Neural progenitor cell (in vitro differentiated cells): ENCODE results near the gene PCDH1. TPM values are rescaled to one million over a fixed set of nuclear protein-coding genes. Genes with fewer than 3 reads are reported as not detected.

ENCODE experiments used
- DNase-seq: peaks from one replicate; pipeline ENCODE4 v3.0.0-alpha.2; 2016; ENCODE audit warnings: low spot score
- H2AFZ ChIP-seq: fragments of 200-600 bp; sonication (generic); replicated peaks from 2 replicates; pipeline ENCODE4 v1.6.1; 2016; ENCODE audit warnings: antibody characterized with exemption
- H3F3A ChIP-seq: fragments of 200-600 bp; sonication (generic); 2 replicates; pipeline ENCODE4 v1.6.1; 2016; ENCODE audit warnings: antibody characterized with exemption, low read depth
- H3K27ac ChIP-seq: fragments of 200-600 bp; sonication (generic); 2 replicates; pipeline ENCODE4 v1.5.1; 2016; ENCODE audit warnings: mild to moderate bottlenecking
- H3K27me3 ChIP-seq: fragments of 200-600 bp; sonication (generic); 2 replicates; pipeline ENCODE4 v1.6.1; 2016; ENCODE audit warnings: mild to moderate bottlenecking, moderate library complexity
- H3K36me3 ChIP-seq: fragments of 200-600 bp; sonication (generic); 2 replicates; pipeline ENCODE4 v1.5.1; 2016
- H3K4me1 ChIP-seq: fragments of 200-600 bp; sonication (generic); 2 replicates; pipeline ENCODE4 v1.6.1; 2016; ENCODE audit warnings: mixed run types
- H3K4me2 ChIP-seq: fragments of 200-600 bp; sonication (generic); 2 replicates; pipeline ENCODE4 v1.6.1; 2016
- H3K4me3 ChIP-seq: fragments of 200-600 bp; sonication (generic); 2 replicates; pipeline ENCODE4 v1.5.1; 2016
- H3K79me2 ChIP-seq: fragments of 200-600 bp; sonication (generic); 2 replicates; pipeline ENCODE4 v1.6.1; 2016; ENCODE audit warnings: low read depth
- H3K9ac ChIP-seq: fragments of 200-600 bp; sonication (generic); 2 replicates; pipeline ENCODE4 v1.6.1; 2016
- H3K9me3 ChIP-seq: fragments of 200-600 bp; sonication (generic); 2 replicates; pipeline ENCODE4 v1.5.1; 2016; ENCODE audit warnings: low read depth
- H4K20me1 ChIP-seq: fragments of 200-600 bp; sonication (generic); 2 replicates; pipeline ENCODE4 v1.6.1; 2016; ENCODE audit warnings: low read depth
- H3K27ac Mint-ChIP-seq: 3 replicates; pipeline ENCODE4 v1.8.0; 2021; ENCODE audit warnings: mixed read lengths
- H3K27me3 Mint-ChIP-seq: 2 replicates; pipeline ENCODE4 v1.8.0; 2022; ENCODE audit warnings: low read depth, mild to moderate bottlenecking, inconsistent platforms, moderate library complexity, mixed read lengths; ENCODE audit not compliant: insufficient read depth
- H3K36me3 Mint-ChIP-seq: 3 replicates; pipeline ENCODE4 v1.8.0; 2021; ENCODE audit warnings: mixed read lengths
- H3K4me1 Mint-ChIP-seq: 3 replicates; pipeline ENCODE4 v1.8.0; 2021; ENCODE audit warnings: mixed read lengths
- H3K4me3 Mint-ChIP-seq: 3 replicates; pipeline ENCODE4 v1.8.0; 2021; ENCODE audit warnings: mild to moderate bottlenecking, moderate library complexity, mixed read lengths
- H3K9me3 Mint-ChIP-seq: 3 replicates; pipeline ENCODE4 v1.8.0; 2020; ENCODE audit warnings: mixed read lengths
- EZH2 ChIP-seq: fragments of 200-600 bp; sonication (generic); IDR thresholded peaks from 2 replicates; pipeline ENCODE4 v1.6.1; 2017; ENCODE audit warnings: antibody characterized with exemption, mild to moderate bottlenecking, moderate library complexity
- EZH2phosphoT487 ChIP-seq: fragments of 200-600 bp; sonication (generic); IDR thresholded peaks from 2 replicates; pipeline ENCODE4 v1.6.1; 2017; ENCODE audit warnings: antibody characterized with exemption
- total RNA-seq: library from RNA; depleted of rRNA; stranded (reverse); fragments of >200 nt; gene quantifications from 2 replicates; pipeline ENCODE4 v1.2.3, GENCODE V29; 2015; ENCODE audit warnings: low replicate concordance
- TF ChIP-seq, protein P1 (sequence below): fragments of 200-600 bp; sonication (generic); IDR thresholded peaks from 2 replicates; pipeline ENCODE4 v1.5.1; 2017; ENCODE audit warnings: antibody characterized with exemption, mild to moderate bottlenecking

Gene PCDH1
- total RNA-seq, 1 donor from 2014 or later = 24.8 TPM

DNA sequence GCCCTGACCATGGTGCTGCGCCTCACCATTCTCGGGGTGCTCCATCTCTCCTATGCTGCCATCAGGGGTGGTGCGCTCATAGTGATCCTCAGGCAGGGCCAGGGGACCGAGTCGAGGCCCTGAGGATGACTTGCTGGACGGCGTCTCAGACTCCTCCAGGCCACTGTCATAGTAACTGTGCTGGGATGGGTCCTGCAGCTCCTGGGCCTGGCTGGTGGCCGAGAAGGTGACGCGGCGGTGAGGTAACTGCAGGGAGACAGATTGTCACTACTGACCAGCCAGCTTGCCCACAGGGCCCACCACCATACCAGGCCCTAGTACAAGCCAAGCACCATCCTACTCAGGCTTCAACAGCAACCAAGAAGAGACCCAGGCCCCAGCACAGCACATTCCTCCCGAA, 21.0 kb downstream of the PCDH1 start:
- Histone ChIP-seq H3F3A (peaks cover 26% of the 10 kb centered on the region), H4K20me1 (no peaks in the 10 kb centered on the region), H3K36me3 (no peaks in the 10 kb centered on the region), H3K27me3 (no peaks in the 10 kb centered on the region), H3K9me3 (no peaks in the 10 kb centered on the region), H3K4me1 (peaks cover 23% of the 10 kb centered on the region), H3K9ac (no peak overlapping the region), H3K79me2 (no peaks in the 10 kb centered on the region), H3K4me3 (no peak overlapping the region), H2AFZ (no peak overlapping the region), H3K4me2 (no peak overlapping the region), H3K27ac (peak overlapping the region; percentile 74)
- TF ChIP-seq EZH2phosphoT487 = no peak
- no peak overlapping the region for H3K4me3 Mint-ChIP-seq
- H3K9me3 Mint-ChIP-seq = no peaks in the 10 kb centered on the region
- H3K4me1 Mint-ChIP-seq = peaks cover 28% of the 10 kb centered on the region
- peak overlapping the region; percentile 2 for H3K27ac Mint-ChIP-seq
- no peak for DNase-seq
- peaks cover 8% of the 10 kb centered on the region for H3K36me3 Mint-ChIP-seq
- peaks cover 3% of the 10 kb centered on the region for H3K27me3 Mint-ChIP-seq

DNA sequence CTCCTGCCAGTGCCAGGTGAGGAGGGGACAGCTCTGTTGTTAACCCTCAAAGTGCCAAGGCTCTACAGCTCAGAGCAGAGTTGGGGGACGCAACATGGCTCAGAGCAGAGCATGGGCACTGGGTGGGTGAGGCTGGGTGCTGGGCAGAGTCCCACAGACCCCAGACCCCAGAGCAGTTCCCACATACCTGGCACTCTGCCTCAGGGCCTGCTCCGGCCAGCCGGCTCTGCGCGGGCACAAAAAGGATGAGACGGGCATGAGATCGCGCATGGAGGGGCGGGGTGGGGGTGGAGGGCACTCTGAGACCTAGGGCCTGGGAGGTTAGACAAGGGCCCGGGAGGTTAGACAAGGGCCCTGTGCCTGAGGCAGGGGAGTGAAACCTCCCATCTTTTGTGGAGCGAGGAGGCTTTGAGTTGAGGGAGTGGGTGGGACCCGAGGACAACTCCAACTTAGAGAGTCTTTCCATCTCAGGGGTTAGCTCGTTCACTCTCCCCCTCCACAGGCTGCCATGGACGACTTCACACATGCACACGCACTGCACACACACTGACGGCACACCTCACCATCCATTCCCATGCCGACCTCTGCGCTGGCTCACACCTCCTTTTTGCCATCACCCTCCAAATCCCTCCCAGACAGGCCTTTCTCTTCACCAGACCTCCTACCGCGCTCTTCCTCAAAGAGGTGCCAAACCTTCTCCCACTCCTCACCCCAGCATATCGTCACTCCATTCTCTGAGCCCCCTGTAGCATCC, 22.0 kb downstream of the PCDH1 start:
- Histone ChIP-seq H2AFZ (no peak overlapping the region), H3K4me3 (no peak overlapping the region), H3K27ac (no peak overlapping the region), H3K79me2 (no peaks in the 10 kb centered on the region), H3K36me3 (no peaks in the 10 kb centered on the region), H3K27me3 (no peaks in the 10 kb centered on the region), H3K9ac (no peak overlapping the region), H3K4me2 (no peak overlapping the region), H4K20me1 (no peaks in the 10 kb centered on the region), H3K4me1 (peaks cover 23% of the 10 kb centered on the region), H3K9me3 (no peaks in the 10 kb centered on the region), H3F3A (peaks cover 26% of the 10 kb centered on the region)
- no peak for TF ChIP-seq EZH2
- TF ChIP-seq, protein P1, sequence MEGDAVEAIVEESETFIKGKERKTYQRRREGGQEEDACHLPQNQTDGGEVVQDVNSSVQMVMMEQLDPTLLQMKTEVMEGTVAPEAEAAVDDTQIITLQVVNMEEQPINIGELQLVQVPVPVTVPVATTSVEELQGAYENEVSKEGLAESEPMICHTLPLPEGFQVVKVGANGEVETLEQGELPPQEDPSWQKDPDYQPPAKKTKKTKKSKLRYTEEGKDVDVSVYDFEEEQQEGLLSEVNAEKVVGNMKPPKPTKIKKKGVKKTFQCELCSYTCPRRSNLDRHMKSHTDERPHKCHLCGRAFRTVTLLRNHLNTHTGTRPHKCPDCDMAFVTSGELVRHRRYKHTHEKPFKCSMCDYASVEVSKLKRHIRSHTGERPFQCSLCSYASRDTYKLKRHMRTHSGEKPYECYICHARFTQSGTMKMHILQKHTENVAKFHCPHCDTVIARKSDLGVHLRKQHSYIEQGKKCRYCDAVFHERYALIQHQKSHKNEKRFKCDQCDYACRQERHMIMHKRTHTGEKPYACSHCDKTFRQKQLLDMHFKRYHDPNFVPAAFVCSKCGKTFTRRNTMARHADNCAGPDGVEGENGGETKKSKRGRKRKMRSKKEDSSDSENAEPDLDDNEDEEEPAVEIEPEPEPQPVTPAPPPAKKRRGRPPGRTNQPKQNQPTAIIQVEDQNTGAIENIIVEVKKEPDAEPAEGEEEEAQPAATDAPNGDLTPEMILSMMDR = no peak
- TF ChIP-seq EZH2phosphoT487 = no peak
- peak overlapping the region; percentile 52 for H3K4me3 Mint-ChIP-seq
- H3K9me3 Mint-ChIP-seq = no peaks in the 10 kb centered on the region
- peaks cover 28% of the 10 kb centered on the region for H3K4me1 Mint-ChIP-seq
- H3K27me3 Mint-ChIP-seq = peaks cover 3% of the 10 kb centered on the region
- DNase-seq = no peak
- peaks cover 8% of the 10 kb centered on the region for H3K36me3 Mint-ChIP-seq
- peak overlapping the region; percentile 2 for H3K27ac Mint-ChIP-seq

DNA sequence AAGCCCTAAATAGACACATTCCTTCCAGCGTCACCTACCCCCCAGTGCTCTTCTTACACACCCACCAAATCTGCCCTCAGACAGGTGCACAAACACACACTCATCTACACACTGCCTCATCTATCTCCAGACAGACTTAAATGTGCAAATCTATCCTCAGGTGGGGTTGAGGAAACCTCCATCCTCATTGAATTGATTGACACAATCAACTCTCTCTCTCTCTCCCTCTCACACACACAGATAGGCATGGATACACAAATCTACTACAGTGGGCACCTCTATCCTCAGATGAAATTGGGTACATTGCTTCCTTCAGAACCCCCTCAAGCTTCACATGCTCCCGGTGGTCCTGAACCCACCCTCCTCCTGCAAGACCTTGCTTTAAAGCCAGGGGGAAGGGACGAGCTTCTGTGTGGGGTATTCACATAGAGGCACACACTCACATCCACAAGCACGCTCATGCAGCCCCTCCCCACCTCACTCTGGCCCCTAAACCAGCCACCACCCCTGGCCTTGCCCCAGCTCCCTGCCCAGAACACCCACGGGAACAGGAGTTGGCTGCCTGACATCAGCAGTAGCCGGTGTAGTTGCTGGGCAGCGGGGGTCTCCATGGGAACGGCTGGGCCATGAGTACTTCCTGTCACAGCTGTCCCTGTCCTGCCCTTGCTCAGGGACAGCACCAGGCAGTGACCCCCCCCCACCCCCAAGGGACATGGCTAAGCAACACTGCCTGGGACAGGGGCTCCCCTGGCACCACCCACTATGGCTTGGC, 22.8 kb downstream of the PCDH1 start:
- Histone ChIP-seq H3K79me2 (no peaks in the 10 kb centered on the region), H3K27me3 (no peaks in the 10 kb centered on the region), H3K4me3 (no peak overlapping the region), H3K4me1 (peaks cover 30% of the 10 kb centered on the region), H3K9me3 (no peaks in the 10 kb centered on the region), H3K27ac (no peak overlapping the region), H3K36me3 (no peaks in the 10 kb centered on the region), H2AFZ (no peak overlapping the region), H3K9ac (no peak overlapping the region), H3K4me2 (no peak overlapping the region), H4K20me1 (no peaks in the 10 kb centered on the region), H3F3A (peaks cover 31% of the 10 kb centered on the region)
- Mint-ChIP-seq H3K4me3 (peak overlapping the region; percentile 7), H3K9me3 (no peaks in the 10 kb centered on the region), H3K4me1 (peaks cover 33% of the 10 kb centered on the region), H3K27ac (peak overlapping the region; percentile 13), H3K27me3 (peaks cover 3% of the 10 kb centered on the region), H3K36me3 (peaks cover 8% of the 10 kb centered on the region)
- DNase-seq = no peak
- no peak for TF ChIP-seq EZH2phosphoT487
- TF ChIP-seq EZH2 = no peak

DNA sequence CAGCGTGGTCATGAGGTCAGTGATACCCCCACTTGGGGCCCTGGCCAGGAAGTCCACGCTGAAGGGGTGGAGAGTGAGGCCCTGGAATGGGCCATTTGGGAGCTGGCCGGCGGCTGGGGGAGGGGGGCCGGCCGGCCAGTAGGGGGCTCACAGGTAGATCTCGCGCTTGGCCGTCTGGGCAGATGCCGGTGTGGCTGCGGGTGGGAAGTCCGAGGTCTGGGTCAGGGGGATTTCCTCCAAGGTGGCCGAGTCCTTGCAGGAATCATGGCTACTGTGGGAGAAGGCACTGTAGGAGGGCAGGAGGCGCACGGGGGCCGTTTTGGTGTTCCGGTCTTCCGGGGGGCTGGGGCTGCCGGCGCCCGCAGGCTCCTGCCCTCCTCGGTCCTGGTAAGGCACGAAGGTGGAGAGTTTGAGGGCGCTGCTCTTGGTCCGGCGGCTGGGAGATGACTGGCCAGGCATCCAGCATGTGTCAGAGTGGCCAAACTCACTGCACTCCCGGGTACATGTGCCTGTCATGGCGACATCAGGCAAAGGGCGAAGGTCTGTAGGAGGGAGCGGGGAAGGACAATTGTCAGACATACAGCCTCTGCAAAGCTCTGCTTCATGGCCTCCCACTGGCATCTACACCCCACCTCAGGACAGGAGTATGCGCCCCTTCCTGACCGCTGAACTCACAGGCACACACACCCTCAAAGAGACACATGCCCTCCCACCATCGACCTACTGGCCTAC, 24.1 kb downstream of the PCDH1 start:
- H3K4me1 Mint-ChIP-seq = peaks cover 35% of the 10 kb centered on the region
- DNase-seq = no peak
- no peaks in the 10 kb centered on the region for H3K9me3 Mint-ChIP-seq
- H3K27ac Mint-ChIP-seq = no peak overlapping the region
- H3K36me3 Mint-ChIP-seq = peaks cover 8% of the 10 kb centered on the region
- H3K4me3 Mint-ChIP-seq = peak overlapping the region; percentile 24
- Histone ChIP-seq H3K4me3 (no peak overlapping the region), H3K27me3 (no peaks in the 10 kb centered on the region), H4K20me1 (no peaks in the 10 kb centered on the region), H3K4me1 (peaks cover 28% of the 10 kb centered on the region), H2AFZ (no peak overlapping the region), H3K4me2 (no peak overlapping the region), H3K27ac (no peak overlapping the region), H3K36me3 (no peaks in the 10 kb centered on the region), H3K9ac (no peak overlapping the region), H3K79me2 (no peaks in the 10 kb centered on the region), H3K9me3 (no peaks in the 10 kb centered on the region), H3F3A (peaks cover 39% of the 10 kb centered on the region)
- peaks cover 3% of the 10 kb centered on the region for H3K27me3 Mint-ChIP-seq
- no peak for TF ChIP-seq EZH2
- TF ChIP-seq, protein P1 = peak; percentile 28
